ENCODE data around the gene AQP9. TPM values are rescaled to one million over a fixed set of nuclear protein-coding genes. Genes with fewer than 3 reads are reported as not detected.

AQP9 gene
- total RNA-seq, 1 donor from 2014 or later: 159 TPM

- no peak for ATAC-seq
- no peak for DNase-seq (ENCODE audit: low spot score)
These were observed 1.3 kb downstream of the AQP9 start for GRCh38 chr15:58139276-58139988.

GRCh38 chr15:58139989-58140522, 1.9 kb downstream of the AQP9 start:
- ATAC-seq (no peak), DNase-seq (ENCODE audit: low spot score) (no peak)

- DNase-seq (ENCODE audit: low spot score) (peak; percentile 89), ATAC-seq (peak; percentile 83)
These were observed 3.7 kb downstream of the AQP9 start for GRCh38 chr15:58141894-58142293.

- ATAC-seq (no peak), DNase-seq (ENCODE audit: low spot score) (no peak)
These were observed 4.8 kb downstream of the AQP9 start for GRCh38 chr15:58142827-58143461.

GRCh38 chr15:58145606-58146005, 7.4 kb downstream of the AQP9 start:
- ATAC-seq: no peak
- no peak for DNase-seq (ENCODE audit: low spot score)

- ATAC-seq (no peak), DNase-seq (ENCODE audit: low spot score) (no peak)
These were observed 8.0 kb downstream of the AQP9 start for GRCh38 chr15:58146211-58146610.

- ATAC-seq (peak; percentile 44), DNase-seq (ENCODE audit: low spot score) (no peak)
These were observed 8.6 kb downstream of the AQP9 start for GRCh38 chr15:58146749-58147148.

GRCh38 chr15:58147171-58147611, 9.0 kb downstream of the AQP9 start:
- no peak for DNase-seq (ENCODE audit: low spot score)
- ATAC-seq: peak; percentile 17

GRCh38 chr15:58148120-58148519, 9.9 kb downstream of the AQP9 start:
- no peak for ATAC-seq

GRCh38 chr15:58148633-58149445, 10.7 kb downstream of the AQP9 start:
- no peak for DNase-seq (ENCODE audit: low spot score)
- peak; percentile 70 for ATAC-seq

More at GRCh38 chr15:58148120-58148519, 9.9 kb downstream of the AQP9 start:
- no peak for DNase-seq (ENCODE audit: low spot score)

GRCh38 chr15:58154769-58155168, 16.6 kb downstream of the AQP9 start:
- ATAC-seq (no peak), DNase-seq (ENCODE audit: low spot score) (no peak)

GRCh38 chr15:58159827-58160386, 21.7 kb downstream of the AQP9 start:
- ATAC-seq (peak; percentile 22), DNase-seq (ENCODE audit: low spot score) (no peak)

GRCh38 chr15:58161436-58161930, 23.3 kb downstream of the AQP9 start:
- DNase-seq (ENCODE audit: low spot score): no peak
- ATAC-seq: no peak

GRCh38 chr15:58163985-58164384, 25.8 kb downstream of the AQP9 start:
- ATAC-seq (no peak), DNase-seq (ENCODE audit: low spot score) (no peak)

GRCh38 chr15:58164926-58165325, 26.7 kb downstream of the AQP9 start:
- no peak for ATAC-seq

GRCh38 chr15:58165661-58166060, 27.5 kb downstream of the AQP9 start:
- DNase-seq (ENCODE audit: low spot score) (peak; percentile 75), ATAC-seq (peak; percentile 79)

More at GRCh38 chr15:58164926-58165325, 26.7 kb downstream of the AQP9 start:
- no peak for DNase-seq (ENCODE audit: low spot score)

GRCh38 chr15:58167095-58167691, 29.0 kb downstream of the AQP9 start:
- ATAC-seq (no peak), DNase-seq (ENCODE audit: low spot score) (no peak)

GRCh38 chr15:58169934-58170333, 31.8 kb downstream of the AQP9 start:
- ATAC-seq: no peak
- DNase-seq (ENCODE audit: low spot score): no peak

- ATAC-seq (no peak), DNase-seq (ENCODE audit: low spot score) (no peak)
These were observed 33.4 kb downstream of the AQP9 start for GRCh38 chr15:58171476-58172061.

GRCh38 chr15:58174709-58175108, 36.5 kb downstream of the AQP9 start:
- ATAC-seq (peak; percentile 80), DNase-seq (ENCODE audit: low spot score) (peak; percentile 54)

All from left lobe of liver (tissue), 2 donors.